ENCODE data around the gene ARHGAP24. TPM values are rescaled to one million over a fixed set of nuclear protein-coding genes. Genes with fewer than 3 reads are reported as not detected.
A peak's percentile ranks its signal among the peaks of the same experiment; 100 is the strongest.

ARHGAP24 gene
- total RNA-seq, 1 donor, result 52.5 TPM

GRCh38 chr4:85741921-85742591 lies 267.1 kb downstream of the ARHGAP24 start:
- DNase-seq (ENCODE audit: insufficient read length, low spot score, missing footprints), result peak; percentile 39
- Histone ChIP-seq H3K79me2 (ENCODE audit: insufficient read depth, low read length) (no peaks in the 10 kb centered on the region), H2AFZ (ENCODE audit: low read length) (no peak overlapping the region), H3K9me3 (ENCODE audit: low read depth, low read length) (no peaks in the 10 kb centered on the region), H3K27me3 (ENCODE audit: insufficient read depth, low read length) (no peaks in the 10 kb centered on the region), H3K4me2 (ENCODE audit: insufficient read depth, low read length) (no peak overlapping the region), H4K20me1 (ENCODE audit: insufficient read depth, low read length) (no peaks in the 10 kb centered on the region), H3K4me1 (ENCODE audit: insufficient read depth, low read length) (peaks cover 30% of the 10 kb centered on the region), H3K36me3 (ENCODE audit: insufficient read depth, low read length) (no peaks in the 10 kb centered on the region), H3K4me3 (ENCODE audit: insufficient read depth, low read length) (no peak overlapping the region), H3K27ac (ENCODE audit: low read depth, low read length) (no peak overlapping the region)
- TF ChIP-seq CTCF (IDR thresholded peaks at IDR 0.05; ENCODE audit: extremely low read depth, low read depth, low read length), result no peak

GRCh38 chr4:85744950-85745349 lies 270.0 kb downstream of the ARHGAP24 start:
- peak; percentile 1 for DNase-seq (ENCODE audit: insufficient read length, low spot score, missing footprints)
- Histone ChIP-seq H3K9me3 (ENCODE audit: low read depth, low read length) (no peaks in the 10 kb centered on the region), H4K20me1 (ENCODE audit: insufficient read depth, low read length) (no peaks in the 10 kb centered on the region), H3K27me3 (ENCODE audit: insufficient read depth, low read length) (no peaks in the 10 kb centered on the region), H3K4me1 (ENCODE audit: insufficient read depth, low read length) (peaks cover 39% of the 10 kb centered on the region), H2AFZ (ENCODE audit: low read length) (no peak overlapping the region), H3K79me2 (ENCODE audit: insufficient read depth, low read length) (no peaks in the 10 kb centered on the region), H3K36me3 (ENCODE audit: insufficient read depth, low read length) (no peaks in the 10 kb centered on the region), H3K4me3 (ENCODE audit: insufficient read depth, low read length) (no peak overlapping the region), H3K27ac (ENCODE audit: low read depth, low read length) (peak overlapping the region; percentile 4), H3K4me2 (ENCODE audit: insufficient read depth, low read length) (no peak overlapping the region)
- no peak for TF ChIP-seq CTCF (IDR thresholded peaks at IDR 0.05; ENCODE audit: extremely low read depth, low read depth, low read length)

- no peaks in the 10 kb centered on the region for H3K27me3 ChIP-seq (ENCODE audit: insufficient read depth, low read length)
- peaks cover 32% of the 10 kb centered on the region for H3K4me1 ChIP-seq (ENCODE audit: insufficient read depth, low read length)
- no peaks in the 10 kb centered on the region for H3K79me2 ChIP-seq (ENCODE audit: insufficient read depth, low read length)
- H2AFZ ChIP-seq (ENCODE audit: low read length), result peak overlapping the region; percentile 20
- no peaks in the 10 kb centered on the region for H3K36me3 ChIP-seq (ENCODE audit: insufficient read depth, low read length)
- no peaks in the 10 kb centered on the region for H3K9me3 ChIP-seq (ENCODE audit: low read depth, low read length)
- H3K4me2 ChIP-seq (ENCODE audit: insufficient read depth, low read length), result no peak overlapping the region
- no peak for DNase-seq (ENCODE audit: insufficient read length, low spot score, missing footprints)
- H4K20me1 ChIP-seq (ENCODE audit: insufficient read depth, low read length), result no peaks in the 10 kb centered on the region
- no peak overlapping the region for H3K27ac ChIP-seq (ENCODE audit: low read depth, low read length)
- no peak overlapping the region for H3K4me3 ChIP-seq (ENCODE audit: insufficient read depth, low read length)
- TF ChIP-seq CTCF (IDR thresholded peaks at IDR 0.05; ENCODE audit: extremely low read depth, low read depth, low read length), result no peak
Measured at GRCh38 chr4:85745939-85746338, 271.0 kb downstream of the ARHGAP24 start.

- peaks cover 24% of the 10 kb centered on the region for H3K4me1 ChIP-seq (ENCODE audit: insufficient read depth, low read length)
- no peak overlapping the region for H3K4me3 ChIP-seq (ENCODE audit: insufficient read depth, low read length)
- no peak overlapping the region for H3K27ac ChIP-seq (ENCODE audit: low read depth, low read length)
- H3K27me3 ChIP-seq (ENCODE audit: insufficient read depth, low read length), result no peaks in the 10 kb centered on the region
- peak; percentile 88 for TF ChIP-seq CTCF (IDR thresholded peaks at IDR 0.05; ENCODE audit: extremely low read depth, low read depth, low read length)
- no peaks in the 10 kb centered on the region for H3K79me2 ChIP-seq (ENCODE audit: insufficient read depth, low read length)
- no peaks in the 10 kb centered on the region for H4K20me1 ChIP-seq (ENCODE audit: insufficient read depth, low read length)
- H2AFZ ChIP-seq (ENCODE audit: low read length), result peak overlapping the region; percentile 20
- no peaks in the 10 kb centered on the region for H3K36me3 ChIP-seq (ENCODE audit: insufficient read depth, low read length)
- H3K9me3 ChIP-seq (ENCODE audit: low read depth, low read length), result no peaks in the 10 kb centered on the region
- peak; percentile 69 for DNase-seq (ENCODE audit: insufficient read length, low spot score, missing footprints)
- peak overlapping the region; percentile 16 for H3K4me2 ChIP-seq (ENCODE audit: insufficient read depth, low read length)
Measured at GRCh38 chr4:85747882-85748491, 273.0 kb downstream of the ARHGAP24 start.
